Naive thymus-derived CD8-positive, alpha-beta T cell (primary cell): ENCODE measurements around the gene COBL. TPM values are rescaled to one million over a fixed set of nuclear protein-coding genes. Genes with fewer than 3 reads are reported as not detected.
"Not testable (repeated sequence)": the region's sequence is repeated elsewhere in the genome, so short reads cannot be mapped to it uniquely, and the experiment has no call there.

Experiments used
- ATAC-seq, 2 donors: fragments of 150-1000 bp; cut with Tn5 transposase in 1 of 2; sonication (Bioruptor Pico), chemical (Tn5 transposase) in 1 of 2; 1 replicate in 1 of 2; 2 replicates in 1 of 2; pipeline ENCODE4 v1.10.0; 2021; ENCODE audit warnings: mild to moderate bottlenecking in 2 of 2, moderate library complexity in 2 of 2
- POLR2A ChIA-PET: fragments of 350-600 bp; sonication (Branson Sonifier 250); formaldehyde crosslinking; loops from one replicate; lab custom pipeline; 2021; ENCODE audit warnings: antibody characterized with exemption; lab: Charles Lee
- DNase-seq, 10 donors: peaks; one replicate each; pipeline versions ENCODE4 v3.0.0 to v3.0.0-alpha.2; 2020 to 2022
- H3K27ac Mint-ChIP-seq, 10 donors: one replicate each; pipeline ENCODE4 v1.8.0; 2020 to 2022; ENCODE audit warnings: mild to moderate bottlenecking in 10 of 10, mixed read lengths in 10 of 10, moderate library complexity in 4 of 10, inconsistent platforms in 1 of 10
- H3K27me3 Mint-ChIP-seq, 5 donors: one replicate each; pipeline ENCODE4 v1.8.0; 2021 to 2022; ENCODE audit warnings: mixed read lengths in 5 of 5
- H3K36me3 Mint-ChIP-seq, 3 donors: one replicate each; pipeline ENCODE4 v1.8.0; 2020 to 2022; ENCODE audit warnings: mixed read lengths in 3 of 3, mild to moderate bottlenecking in 2 of 3, inconsistent platforms in 1 of 3
- H3K4me1 Mint-ChIP-seq, 4 donors: one replicate each; pipeline ENCODE4 v1.8.0; 2021 to 2022; ENCODE audit warnings: mixed read lengths in 4 of 4
- H3K4me3 Mint-ChIP-seq, 10 donors: one replicate each; pipeline ENCODE4 v1.8.0; 2020 to 2022; ENCODE audit warnings: mild to moderate bottlenecking in 10 of 10, mixed read lengths in 10 of 10, moderate library complexity in 6 of 10, inconsistent platforms in 1 of 10
- H3K9me3 Mint-ChIP-seq, 9 donors: one replicate each; pipeline ENCODE4 v1.8.0; 2020 to 2022; ENCODE audit warnings: mixed read lengths in 9 of 9, mild to moderate bottlenecking in 3 of 9, inconsistent platforms in 1 of 9, moderate library complexity in 1 of 9
- polyA plus RNA-seq, 3 donors: library from polyadenylated mRNA; unstranded; fragments of 300-500 nt; fragmentation: Illumina TruSeq; gene quantifications; one replicate each; pipeline ENCODE4 v1.2.3, GENCODE V29; 2021
- total RNA-seq, 8 experiments: library from RNA in 2 of 8; stranded (reverse) in 2 of 8; gene quantifications; one replicate each; pipeline ENCODE4 v1.2.3 and lab custom pipeline; 2021 to 2026

COBL gene
- total and polyA plus RNA-seq, 5 experiments from 2014 or later = not detected

DNA sequence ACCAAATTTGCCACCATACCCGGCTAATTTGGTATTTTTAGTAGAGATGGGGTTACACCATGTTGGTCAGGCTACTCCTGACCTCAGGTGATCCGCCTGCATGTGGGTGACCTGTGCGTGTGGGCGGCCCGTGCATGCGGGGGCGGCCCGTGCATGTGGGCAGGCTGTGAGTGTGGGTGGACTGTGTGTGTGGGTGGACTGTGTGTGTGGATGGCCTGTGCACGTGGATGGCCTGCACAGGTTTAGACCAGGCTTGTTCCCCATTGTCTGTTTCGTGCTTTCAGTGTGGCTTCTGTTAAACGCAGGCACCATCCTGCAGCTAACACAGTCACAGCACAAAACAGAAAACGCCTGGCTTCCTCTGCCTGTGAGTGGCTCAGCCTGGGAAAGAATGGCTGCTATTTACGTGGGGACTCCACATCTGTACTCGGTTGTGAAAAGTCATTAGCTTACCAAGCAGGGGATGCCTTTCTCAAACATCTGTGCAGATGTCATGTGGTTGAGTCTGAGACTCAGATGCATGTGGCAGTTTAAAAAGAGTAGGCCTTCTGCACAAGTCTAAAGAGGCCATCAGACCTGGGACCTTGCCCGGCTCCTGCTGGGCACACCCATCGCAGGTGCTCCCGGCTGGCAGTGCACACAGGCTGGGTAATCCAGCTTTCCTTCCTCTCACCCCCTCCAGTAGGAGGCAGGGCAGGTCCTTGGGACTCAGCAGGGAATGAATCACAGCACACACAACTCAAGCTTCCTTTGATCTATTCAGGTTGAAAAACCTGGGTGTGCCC is 91.6 kb downstream of the COBL start:
- no peak overlapping the region for H3K4me3 Mint-ChIP-seq
- DNase-seq (no peak), ATAC-seq (no peak)
- H3K36me3 Mint-ChIP-seq = no peaks in the 10 kb centered on the region
- H3K4me1 Mint-ChIP-seq = no peaks in the 10 kb centered on the region
- H3K27me3 Mint-ChIP-seq = peaks cover 0 to 2% (median 0%) of the 10 kb centered on the region in 5 donors
- POLR2A ChIA-PET = no interaction called here
- no peaks in the 10 kb centered on the region for H3K9me3 Mint-ChIP-seq
- no peak overlapping the region for H3K27ac Mint-ChIP-seq

- POLR2A ChIA-PET = no interaction called here
- peaks cover 0 to 3% (median 0%) of the 10 kb centered on the region in 5 donors for H3K27me3 Mint-ChIP-seq
- no peak overlapping the region for H3K4me3 Mint-ChIP-seq
- no peak overlapping the region for H3K27ac Mint-ChIP-seq
- no peaks in the 10 kb centered on the region for H3K4me1 Mint-ChIP-seq
- no peaks in the 10 kb centered on the region for H3K36me3 Mint-ChIP-seq
- no peak for ATAC-seq
- no peak for DNase-seq
- no peaks in the 10 kb centered on the region for H3K9me3 Mint-ChIP-seq
Measured at GRCh38 chr7:51223505-51223904, 93.1 kb downstream of the COBL start.

DNA sequence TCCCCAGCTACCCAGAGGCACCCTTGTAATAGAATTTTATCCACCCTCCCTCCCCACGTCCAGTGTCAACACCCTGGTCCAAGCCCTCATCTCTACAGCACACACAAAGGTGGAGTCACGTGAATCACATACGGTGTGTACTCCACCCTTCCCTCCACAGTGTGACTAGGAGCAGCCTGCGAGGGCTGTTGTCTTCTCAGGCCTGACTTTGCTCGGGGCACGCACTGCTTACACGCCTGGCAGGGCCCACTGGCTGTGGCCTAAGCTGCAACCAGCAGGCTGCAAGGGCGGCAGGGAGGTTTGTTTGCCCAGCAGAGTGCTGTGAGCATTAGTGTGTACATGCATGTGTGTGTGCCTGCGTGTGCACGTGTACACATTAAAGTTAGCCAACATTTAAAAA is 93.7 kb downstream of the COBL start:
- POLR2A ChIA-PET = no interaction called here

DNA sequence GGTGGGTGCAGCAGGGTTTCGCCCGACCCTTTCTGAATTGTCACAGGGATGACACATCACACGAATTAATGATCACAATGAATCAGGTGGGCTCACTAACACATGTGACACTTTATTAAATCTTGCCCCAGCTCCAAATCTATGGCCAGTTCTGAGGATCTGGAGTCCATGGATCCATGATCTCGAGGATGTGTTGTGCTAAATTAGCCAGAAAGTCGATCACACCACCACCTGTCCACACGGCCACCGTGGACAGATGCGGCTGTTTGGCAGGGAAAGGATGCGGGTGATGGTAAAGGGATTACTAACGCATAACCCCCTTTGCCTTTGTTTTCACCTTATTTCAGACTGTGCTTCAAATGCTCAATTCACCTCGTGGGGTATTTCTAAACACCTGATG is 96.4 kb downstream of the COBL start:
- Mint-ChIP-seq H3K27me3 (peaks cover 0 to 3% (median 0%) of the 10 kb centered on the region in 5 donors), H3K4me1 (no peaks in the 10 kb centered on the region), H3K4me3 (no peak overlapping the region), H3K27ac (no peak overlapping the region), H3K36me3 (no peaks in the 10 kb centered on the region), H3K9me3 (no peaks in the 10 kb centered on the region)
- no peak for DNase-seq
- POLR2A ChIA-PET = no interaction called here
- no peak for ATAC-seq

More for the DNA sequence above, 93.7 kb downstream of the COBL start:
- Mint-ChIP-seq H3K27me3 (peaks cover 0 to 3% (median 0%) of the 10 kb centered on the region in 5 donors), H3K36me3 (no peaks in the 10 kb centered on the region), H3K27ac (no peak overlapping the region), H3K9me3 (no peaks in the 10 kb centered on the region), H3K4me3 (no peak overlapping the region), H3K4me1 (no peaks in the 10 kb centered on the region)
- DNase-seq = no peak
- ATAC-seq = no peak

GRCh38 chr7:51219261-51219988 is 97.2 kb downstream of the COBL start:
- H3K9me3 Mint-ChIP-seq = no peaks in the 10 kb centered on the region
- no peaks in the 10 kb centered on the region for H3K4me1 Mint-ChIP-seq
- H3K27me3 Mint-ChIP-seq = peaks cover 0 to 3% (median 0%) of the 10 kb centered on the region in 5 donors
- H3K27ac Mint-ChIP-seq = no peak overlapping the region
- no peaks in the 10 kb centered on the region for H3K36me3 Mint-ChIP-seq
- ATAC-seq (no peak), DNase-seq (no peak)
- no peak overlapping the region for H3K4me3 Mint-ChIP-seq
- POLR2A ChIA-PET = no interaction called here

- Mint-ChIP-seq H3K27ac (no peak overlapping the region), H3K27me3 (peaks cover 0 to 3% (median 0%) of the 10 kb centered on the region in 5 donors), H3K9me3 (no peaks in the 10 kb centered on the region), H3K36me3 (no peaks in the 10 kb centered on the region), H3K4me3 (no peak overlapping the region), H3K4me1 (no peaks in the 10 kb centered on the region)
- DNase-seq (no peak), ATAC-seq (no peak)
- POLR2A ChIA-PET = no interaction called here
Measured at GRCh38 chr7:51217804-51218203, 98.8 kb downstream of the COBL start.

GRCh38 chr7:51214098-51214497 is 102.5 kb downstream of the COBL start:
- ATAC-seq (no peak), DNase-seq (no peak)
- no peak overlapping the region for H3K4me3 Mint-ChIP-seq
- POLR2A ChIA-PET = no interaction called here
- peaks cover 0 to 2% (median 0%) of the 10 kb centered on the region in 5 donors for H3K27me3 Mint-ChIP-seq
- H3K36me3 Mint-ChIP-seq = no peaks in the 10 kb centered on the region
- H3K4me1 Mint-ChIP-seq = peaks cover 0 to 4% (median 3%) of the 10 kb centered on the region in 4 donors
- no peak overlapping the region for H3K27ac Mint-ChIP-seq
- H3K9me3 Mint-ChIP-seq = peaks cover 0 to 3% (median 0%) of the 10 kb centered on the region in 9 donors

DNA sequence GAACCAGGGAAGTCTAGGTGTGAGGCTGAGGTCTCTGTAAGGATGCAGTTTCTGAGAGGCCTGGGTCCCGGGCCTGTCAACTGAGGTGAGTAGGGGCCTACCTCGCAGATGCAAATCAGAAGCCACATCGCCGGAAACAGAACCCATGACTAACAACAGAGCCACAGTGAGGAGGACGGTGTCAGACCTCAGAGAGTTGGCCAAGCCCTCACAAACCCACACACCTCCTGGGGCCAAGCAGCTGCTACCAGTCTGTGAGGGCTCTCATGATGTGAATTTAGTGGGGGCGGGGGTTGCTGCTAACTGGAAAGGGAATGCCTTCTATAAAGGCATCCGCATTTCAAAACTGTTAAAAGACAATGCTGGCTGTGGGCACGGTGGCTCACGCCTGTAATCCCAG is 103.0 kb downstream of the COBL start:
- Mint-ChIP-seq H3K36me3 (no peaks in the 10 kb centered on the region), H3K4me3 (no peak overlapping the region), H3K9me3 (peaks cover 0 to 4% (median 0%) of the 10 kb centered on the region in 9 donors), H3K4me1 (peaks cover 0 to 6% (median 3%) of the 10 kb centered on the region in 4 donors), H3K27me3 (peaks cover 0 to 2% (median 0%) of the 10 kb centered on the region in 5 donors), H3K27ac (no peak overlapping the region)
- ATAC-seq = no peak
- no peak for DNase-seq
- POLR2A ChIA-PET = no interaction called here

- no peaks in the 10 kb centered on the region for H3K36me3 Mint-ChIP-seq
- H3K27ac Mint-ChIP-seq = no peak overlapping the region
- no peak for DNase-seq
- peaks cover 0 to 6% (median 3%) of the 10 kb centered on the region in 4 donors for H3K4me1 Mint-ChIP-seq
- peaks cover 0 to 15% (median 4%) of the 10 kb centered on the region in 9 donors for H3K9me3 Mint-ChIP-seq
- POLR2A ChIA-PET = no interaction called here
- H3K27me3 Mint-ChIP-seq = peaks cover 0 to 2% (median 0%) of the 10 kb centered on the region in 5 donors
- ATAC-seq = no peak
- H3K4me3 Mint-ChIP-seq = no peak overlapping the region
Measured at GRCh38 chr7:51210766-51211165, 105.8 kb downstream of the COBL start.

DNA sequence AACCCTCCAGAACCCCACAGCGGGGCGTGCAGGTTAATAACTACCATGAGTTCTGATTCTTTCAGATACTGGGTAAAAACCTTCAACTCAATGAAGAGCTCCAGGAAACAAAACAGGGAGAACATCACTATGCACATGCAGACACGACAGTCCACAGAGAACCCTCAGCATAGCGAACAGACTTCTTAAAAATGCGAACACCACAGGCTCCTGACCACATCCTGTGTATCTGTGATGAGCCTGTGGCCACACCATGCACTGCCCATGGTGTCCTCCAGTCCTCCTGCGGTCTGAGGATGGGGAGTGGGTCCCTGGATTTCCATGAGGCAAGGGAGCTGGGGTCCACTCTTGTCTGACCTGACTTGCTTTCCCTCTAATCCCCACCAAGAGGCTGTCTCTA is 107.2 kb downstream of the COBL start:
- H3K4me3 Mint-ChIP-seq = no peak overlapping the region
- no peak for ATAC-seq
- peaks cover 0 to 6% (median 3%) of the 10 kb centered on the region in 4 donors for H3K4me1 Mint-ChIP-seq
- POLR2A ChIA-PET = no interaction called here
- DNase-seq = no peak
- no peak overlapping the region for H3K27ac Mint-ChIP-seq
- peaks cover 0 to 3% (median 0%) of the 10 kb centered on the region in 5 donors for H3K27me3 Mint-ChIP-seq
- H3K9me3 Mint-ChIP-seq = peaks cover 0 to 18% (median 10%) of the 10 kb centered on the region in 9 donors
- no peaks in the 10 kb centered on the region for H3K36me3 Mint-ChIP-seq

GRCh38 chr7:51208125-51208524 is 108.5 kb downstream of the COBL start:
- ATAC-seq, H3K27ac Mint-ChIP-seq, DNase-seq, POLR2A ChIA-PET, H3K4me3 Mint-ChIP-seq, H3K4me1 Mint-ChIP-seq, H3K27me3 Mint-ChIP-seq: not testable (repeated sequence)
- Mint-ChIP-seq H3K36me3 (peaks cover 0 to 10% (median 0%) of the 10 kb centered on the region in 3 donors), H3K9me3 (peaks cover 0 to 28% (median 14%) of the 10 kb centered on the region in 9 donors)

GRCh38 chr7:51198654-51199053 is 118.0 kb downstream of the COBL start:
- DNase-seq (no peak), ATAC-seq (no peak)
- Mint-ChIP-seq H3K36me3 (peaks cover 0 to 25% (median 1%) of the 10 kb centered on the region in 3 donors), H3K9me3 (peaks cover 0 to 34% (median 12%) of the 10 kb centered on the region in 9 donors), H3K27ac (no peak overlapping the region), H3K4me1 (no peaks in the 10 kb centered on the region), H3K27me3 (peaks cover 14 to 43% (median 24%) of the 10 kb centered on the region in 5 donors), H3K4me3 (no peak overlapping the region)
- POLR2A ChIA-PET = no interaction called here

DNA sequence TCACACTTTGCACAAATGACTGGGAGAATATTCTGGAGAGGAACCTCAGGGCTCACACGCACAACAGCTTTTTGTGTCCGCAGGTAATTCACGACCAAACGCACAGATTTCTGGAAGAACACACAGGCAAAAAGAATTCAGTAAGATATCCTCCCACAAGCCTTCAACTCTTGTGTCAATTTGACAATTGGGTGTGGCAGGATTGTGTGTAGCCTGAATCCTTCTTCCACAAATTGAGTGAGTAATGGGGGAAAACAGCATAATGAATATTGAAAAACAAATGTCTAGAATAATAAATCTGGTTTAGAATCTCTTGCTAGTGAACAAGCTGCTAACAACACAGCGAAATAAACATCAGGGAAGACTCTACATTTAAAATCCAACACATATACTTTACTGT is 125.6 kb downstream of the COBL start:
- no peak for ATAC-seq
- Mint-ChIP-seq H3K9me3 (no peaks in the 10 kb centered on the region), H3K4me3 (no peak overlapping the region), H3K27me3 (peaks cover 0 to 4% (median 0%) of the 10 kb centered on the region in 5 donors), H3K4me1 (no peaks in the 10 kb centered on the region), H3K36me3 (no peaks in the 10 kb centered on the region), H3K27ac (no peak overlapping the region)
- POLR2A ChIA-PET = no interaction called here
- DNase-seq = no peak
